ENCODE measurements around the gene SMG9.
"Not testable (repeated sequence)": the region's sequence is repeated elsewhere in the genome, so short reads cannot be mapped to it uniquely, and the experiment has no call there.

SMG9 gene

GRCh38 chr19:43779147-43779819 lies 24.5 kb upstream of the SMG9 start:
- DNase-seq = no peak

GRCh38 chr19:43778651-43779050 lies 23.9 kb upstream of the SMG9 start:
- peak; percentile 86 for DNase-seq

GRCh38 chr19:43777163-43777695 lies 22.5 kb upstream of the SMG9 start:
- peak; percentile 84 for DNase-seq

DNA sequence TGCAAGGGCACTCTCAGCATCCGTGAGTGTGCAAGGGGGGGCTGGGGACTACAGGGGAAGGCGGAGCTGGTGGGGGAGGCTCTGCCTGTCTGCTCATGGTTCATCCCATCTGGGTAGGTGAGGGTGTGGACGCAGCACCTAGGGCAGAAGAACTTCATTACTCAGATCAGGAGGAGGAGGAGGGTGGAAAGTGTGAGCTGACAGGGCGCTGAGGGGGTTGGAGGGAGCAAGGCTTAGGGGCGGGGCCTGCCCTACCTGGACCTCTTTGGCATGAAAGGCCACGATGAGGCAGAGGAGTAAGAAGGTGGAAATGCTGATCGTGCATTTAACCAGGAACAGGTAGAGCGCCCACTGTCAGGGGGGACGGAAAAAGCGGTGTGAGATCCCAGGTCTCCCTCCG lies 21.5 kb upstream of the SMG9 start:
- no peak for DNase-seq

DNA sequence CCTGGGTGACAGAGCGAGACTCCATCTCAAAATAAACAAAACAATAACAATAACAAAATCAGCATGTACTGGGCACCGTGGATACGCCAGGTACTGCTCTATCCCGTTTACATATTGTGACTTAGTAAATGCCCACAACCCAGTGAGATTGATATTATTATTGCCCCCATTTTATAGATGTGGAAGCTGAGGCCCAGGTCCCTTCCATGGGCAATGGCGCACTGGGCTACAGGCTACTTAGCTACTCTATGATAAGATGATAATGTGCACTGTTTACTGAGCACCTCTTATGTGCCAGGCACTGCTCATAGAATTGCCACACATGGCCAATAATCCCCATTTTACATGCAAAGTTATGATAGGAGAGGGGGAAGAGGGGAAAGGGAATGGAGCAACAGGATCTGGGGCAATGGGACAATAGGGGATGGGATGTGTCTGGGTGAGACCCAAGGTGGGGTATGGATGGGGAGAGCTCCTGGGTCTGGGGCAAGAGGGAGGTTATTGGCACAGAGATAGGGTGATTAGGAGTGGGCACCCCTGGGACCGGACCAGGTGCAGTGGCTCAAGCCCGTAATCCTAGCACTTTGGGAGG lies 20.6 kb upstream of the SMG9 start:
- no peak for DNase-seq

DNA sequence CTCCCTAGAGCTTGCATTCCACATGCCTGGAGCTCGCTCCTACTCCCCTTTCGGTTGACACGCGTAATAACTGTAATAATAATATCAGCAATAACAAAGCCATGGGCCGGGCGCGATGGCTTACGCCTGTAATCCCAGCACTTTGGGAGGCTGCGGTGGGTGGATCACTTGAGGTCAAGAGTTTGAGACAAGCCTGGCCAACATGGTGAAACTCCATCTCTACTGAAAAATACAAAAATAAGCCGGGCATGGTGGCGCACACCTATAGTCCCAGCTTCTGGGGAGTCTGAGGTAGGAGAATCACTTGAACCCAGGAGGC lies 20.1 kb upstream of the SMG9 start:
- DNase-seq = not testable (repeated sequence)

DNA sequence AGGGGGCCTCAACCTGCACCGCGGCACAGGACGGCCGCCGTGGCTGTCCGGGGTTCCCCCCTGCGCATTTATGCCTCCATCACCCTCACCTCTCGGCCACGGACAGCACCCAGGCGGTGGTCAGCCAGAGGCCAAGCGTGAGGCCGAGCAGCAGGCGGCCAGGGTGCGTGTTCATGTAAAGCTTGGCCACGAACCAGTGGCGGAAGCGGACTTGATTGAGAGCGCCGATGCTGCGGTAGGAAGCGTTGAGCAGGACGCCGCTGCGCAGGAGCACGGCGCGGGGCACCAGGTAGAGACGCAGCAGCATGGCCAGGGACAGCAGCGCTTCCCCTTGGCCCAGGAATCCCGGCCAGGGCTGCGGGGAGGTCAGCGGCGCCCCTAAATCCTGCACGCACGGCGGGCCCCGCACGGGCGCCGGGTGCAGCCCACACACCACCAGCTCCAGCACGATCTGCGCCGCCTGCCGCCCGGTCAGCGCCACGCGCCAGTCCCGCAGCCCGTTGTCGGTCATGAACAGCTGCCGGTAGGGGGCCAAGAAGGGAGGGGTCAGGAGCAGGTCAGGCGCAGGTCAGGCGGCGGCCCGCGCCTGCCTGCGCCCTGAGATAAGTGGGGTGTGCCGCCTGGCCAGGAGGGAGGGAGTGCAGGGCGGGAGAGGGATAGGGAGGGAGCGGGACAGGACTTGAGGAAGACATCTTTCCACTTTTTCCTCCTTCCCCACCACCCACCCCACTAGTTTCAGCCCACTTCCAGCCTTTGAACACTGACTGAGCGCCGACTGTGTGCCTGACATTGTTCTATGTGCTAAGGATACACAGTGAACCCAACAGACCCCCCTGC lies 19.6 kb upstream of the SMG9 start:
- DNase-seq = no peak

DNA sequence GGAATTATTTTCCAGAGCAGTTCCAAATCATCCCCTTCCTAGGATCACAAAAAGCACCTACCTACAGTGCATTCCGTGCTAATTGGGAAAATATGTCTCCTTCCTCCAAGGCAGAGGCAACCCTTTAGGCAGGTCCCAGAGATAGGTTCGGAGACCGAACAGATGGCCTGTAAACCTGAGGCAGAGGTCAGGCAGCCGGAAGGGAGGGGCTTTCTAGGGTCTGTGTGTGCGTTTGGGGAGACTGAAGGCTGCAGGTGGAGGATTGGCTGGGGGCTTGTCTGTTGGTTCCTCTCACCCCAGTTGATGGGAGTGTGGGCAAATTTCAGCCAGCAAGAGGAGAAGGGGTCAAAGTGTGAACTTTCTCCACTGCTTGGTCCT lies 19.0 kb upstream of the SMG9 start:
- no peak for DNase-seq

- DNase-seq = no peak
Observed at GRCh38 chr19:43769256-43769655, 14.5 kb upstream of the SMG9 start.

- no peak for DNase-seq
Observed at GRCh38 chr19:43768273-43769050, 13.7 kb upstream of the SMG9 start.

GRCh38 chr19:43767818-43768217 lies 13.1 kb upstream of the SMG9 start:
- DNase-seq = no peak

DNA sequence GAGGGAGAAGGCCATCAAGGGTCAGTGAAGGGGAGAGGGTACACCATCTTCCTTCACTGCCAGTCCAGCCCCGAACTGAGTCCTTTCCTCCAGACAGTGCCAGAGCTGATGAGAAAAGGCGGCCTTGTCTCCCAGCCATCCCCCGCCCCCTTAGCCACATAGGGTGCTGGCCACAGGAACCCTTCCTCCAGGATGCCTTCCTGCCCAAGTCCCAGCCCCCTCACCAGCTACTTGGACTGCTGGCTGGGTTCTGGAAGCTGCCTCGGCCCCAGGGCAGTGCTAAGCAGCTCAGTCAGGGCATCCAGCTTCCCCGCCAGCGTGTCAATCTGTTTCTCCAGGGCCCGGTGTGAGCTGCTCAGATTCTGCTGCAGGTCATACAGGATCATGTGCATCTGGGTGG lies 12.6 kb upstream of the SMG9 start:
- no peak for DNase-seq

GRCh38 chr19:43766755-43767043 lies 11.9 kb upstream of the SMG9 start:
- DNase-seq = no peak

- DNase-seq = no peak
Observed at GRCh38 chr19:43765109-43765876, 10.5 kb upstream of the SMG9 start.

- DNase-seq = not testable (repeated sequence)
Observed at GRCh38 chr19:43764684-43765083, 9.9 kb upstream of the SMG9 start.

- no peak for DNase-seq
Observed at GRCh38 chr19:43763473-43763939, 8.7 kb upstream of the SMG9 start.

DNA sequence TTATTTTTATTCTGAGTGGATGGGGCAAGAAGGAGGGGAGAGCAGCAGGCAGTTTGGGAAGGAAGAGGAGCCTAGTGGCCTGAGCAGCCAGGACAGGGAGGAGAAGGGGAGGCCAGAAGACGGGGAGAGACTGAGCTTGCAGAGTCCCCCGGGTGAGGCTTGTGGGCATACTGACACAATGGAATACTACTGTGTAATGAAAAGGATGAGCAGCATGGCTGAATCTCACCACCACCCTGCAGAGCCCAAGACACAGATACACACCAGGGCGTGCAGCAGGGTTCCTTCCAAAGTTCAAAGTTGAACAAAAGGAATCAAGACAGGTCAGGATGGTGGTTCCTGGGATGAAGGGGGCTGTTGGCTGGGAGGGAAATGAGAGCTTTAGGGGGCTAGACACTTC lies 8.1 kb upstream of the SMG9 start:
- DNase-seq = no peak

GRCh38 chr19:43760941-43761340 lies 6.2 kb upstream of the SMG9 start:
- DNase-seq = no peak

DNA sequence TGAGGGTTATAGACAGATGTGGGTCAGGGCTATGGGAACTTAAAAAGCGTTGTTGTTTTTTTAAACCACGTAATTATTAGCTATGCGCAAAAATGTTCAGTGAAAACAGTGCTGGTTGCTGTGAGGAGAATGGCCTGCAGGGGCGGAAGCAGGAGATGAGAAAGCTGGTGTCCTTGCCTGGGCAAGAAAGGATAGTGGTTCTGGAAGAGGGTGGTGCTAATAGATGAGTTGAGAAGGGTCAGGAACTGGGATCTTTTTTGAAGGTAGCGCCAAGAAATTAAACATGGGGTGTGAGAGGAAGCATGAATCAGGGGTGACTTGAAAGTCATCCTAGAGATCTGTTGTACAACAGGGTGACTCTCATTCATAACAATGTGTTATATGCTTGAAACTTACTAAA lies 4.8 kb upstream of the SMG9 start:
- no peak for DNase-seq

GRCh38 chr19:43755256-43755801 lies 567 bp upstream of the SMG9 start:
- DNase-seq = peak; percentile 84

DNA sequence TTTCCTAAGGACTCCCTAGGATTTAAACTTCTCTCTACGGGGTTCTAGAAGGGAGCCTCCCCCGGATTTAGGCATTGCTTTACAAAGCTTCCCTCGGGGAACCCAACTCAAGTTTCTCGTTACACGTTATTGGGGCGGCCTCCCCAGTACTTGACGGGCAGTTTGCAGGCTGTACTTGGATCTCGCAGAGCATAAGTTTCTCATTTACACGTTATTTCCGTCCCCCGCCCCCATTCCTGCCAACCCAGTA lies 584 bp downstream of the SMG9 start:
- no peak for DNase-seq

GRCh38 chr19:43752287-43752875 lies 2.4 kb downstream of the SMG9 start:
- no peak for DNase-seq
